OCI-LY3 (cell line): Measurements from ENCODE around the gene RMND5A.

Experiments used
- CTCF ChIP-seq: fragments of 200-600, 300-600 bp; sonication (generic); IDR thresholded peaks from 2 replicates; pipeline ENCODE4 v1.5.1; 2014; ENCODE audit warnings: antibody characterized with exemption, low read length, low read depth
- EZH2phosphoT487 ChIP-seq: fragments of 200-600 bp; shearing (Covaris generic); IDR thresholded peaks from 2 replicates; pipeline ENCODE4 v1.6.1; 2018; ENCODE audit warnings: antibody characterized with exemption, mixed run types, low read depth

GRCh38 chr2:86789687-86790133, 69.6 kb downstream of the RMND5A start:
- no peak for TF ChIP-seq CTCF
- TF ChIP-seq EZH2phosphoT487: no peak
